ENCODE measurements around the gene UBALD1.

GRCh38 chr16:4631444-4631843 lies 16.8 kb upstream of the UBALD1 start:
- no peak for TF ChIP-seq POLR2A (IDR thresholded peaks at IDR 0.05; ENCODE audit: low read length)
- no peak for TF ChIP-seq CTCF (IDR thresholded peaks at IDR 0.05)
- TF ChIP-seq JUNB (IDR thresholded peaks at IDR 0.05): no peak
- TF ChIP-seq EHMT2 (IDR thresholded peaks at IDR 0.05; ENCODE audit: low read depth): no peak
- no peak for TF ChIP-seq REST (IDR thresholded peaks at IDR 0.05)
- TF ChIP-seq EP300 (IDR thresholded peaks at IDR 0.05): no peak
- no peak for TF ChIP-seq PHF8 (IDR thresholded peaks at IDR 0.05; ENCODE audit: borderline replicate concordance, low read depth)
- TF ChIP-seq USF2 (IDR thresholded peaks at IDR 0.05): no peak
- TF ChIP-seq NR3C1 (IDR thresholded peaks at IDR 0.05): no peak
- no peak for TF ChIP-seq ELK1 (IDR thresholded peaks at IDR 0.05; ENCODE audit: low read depth, low read length)
